ENCODE measurements around the gene EFNA5.
A peak's percentile ranks its signal among the peaks of the same experiment; 100 is the strongest.

EFNA5 gene

GRCh38 chr5:107449369-107449768, 221.4 kb downstream of the EFNA5 start (continued):
- TF ChIP-seq TSHZ2 (CRISPR knock-in tag; IDR thresholded peaks at IDR 0.05) (no peak), ZFP3 (CRISPR knock-in tag; IDR thresholded peaks at IDR 0.05) (no peak), ZNF70 (CRISPR knock-in tag; IDR thresholded peaks at IDR 0.05) (no peak)

- TF ChIP-seq CSRNP3 (CRISPR knock-in tag; IDR thresholded peaks at IDR 0.05) (no peak), TCF4 (CRISPR knock-in tag; IDR thresholded peaks at IDR 0.05; ENCODE audit: borderline replicate concordance) (no peak), ZC3H10 (CRISPR knock-in tag; IDR thresholded peaks at IDR 0.05) (no peak), ZFP3 (CRISPR knock-in tag; IDR thresholded peaks at IDR 0.05) (no peak), ISL1 (CRISPR knock-in tag; IDR thresholded peaks at IDR 0.05) (no peak), OSR1 (CRISPR knock-in tag; IDR thresholded peaks at IDR 0.05) (no peak), CREB5 (CRISPR knock-in tag; IDR thresholded peaks at IDR 0.05; ENCODE audit: low read depth) (no peak), ZNF565 (CRISPR knock-in tag; conservative IDR thresholded peaks at IDR 0.05; ENCODE audit: low read depth) (no peak), BACH2 (CRISPR knock-in tag; IDR thresholded peaks at IDR 0.05; ENCODE audit: borderline replicate concordance) (no peak), ZNF8 (CRISPR knock-in tag; IDR thresholded peaks at IDR 0.05) (no peak), RARB (CRISPR knock-in tag; IDR thresholded peaks at IDR 0.05) (no peak), ZFP30 (CRISPR knock-in tag; IDR thresholded peaks at IDR 0.05) (no peak)
- ATAC-seq = no peak
Observed at GRCh38 chr5:107447587-107447986, 223.2 kb downstream of the EFNA5 start.

- ATAC-seq = no peak
- TF ChIP-seq ZNF565 (CRISPR knock-in tag; conservative IDR thresholded peaks at IDR 0.05; ENCODE audit: low read depth) (no peak), POU6F1 (CRISPR knock-in tag; IDR thresholded peaks at IDR 0.05; ENCODE audit: borderline replicate concordance, low read depth) (no peak), ISL1 (CRISPR knock-in tag; IDR thresholded peaks at IDR 0.05) (peak; percentile 47), ESRRG (CRISPR knock-in tag; IDR thresholded peaks at IDR 0.05) (no peak)
Observed at GRCh38 chr5:107446972-107447371, 223.8 kb downstream of the EFNA5 start.

- TF ChIP-seq ISL1 (CRISPR knock-in tag; IDR thresholded peaks at IDR 0.05) = no peak
- no peak for TF ChIP-seq TOX (CRISPR knock-in tag; IDR thresholded peaks at IDR 0.05; ENCODE audit: borderline replicate concordance)
- no peak for TF ChIP-seq PPARA (CRISPR knock-in tag; IDR thresholded peaks at IDR 0.05; ENCODE audit: borderline replicate concordance)
- TF ChIP-seq POU6F1 (CRISPR knock-in tag; IDR thresholded peaks at IDR 0.05; ENCODE audit: borderline replicate concordance, low read depth) = no peak
- no peak for TF ChIP-seq BACH2 (CRISPR knock-in tag; IDR thresholded peaks at IDR 0.05; ENCODE audit: borderline replicate concordance)
- no peak for TF ChIP-seq SNAI2 (CRISPR knock-in tag; IDR thresholded peaks at IDR 0.05)
- TF ChIP-seq TCF4 (CRISPR knock-in tag; IDR thresholded peaks at IDR 0.05; ENCODE audit: borderline replicate concordance) = no peak
- TF ChIP-seq GLIS3 (CRISPR knock-in tag; IDR thresholded peaks at IDR 0.05) = no peak
- TF ChIP-seq ARNTL (CRISPR knock-in tag; IDR thresholded peaks at IDR 0.05; ENCODE audit: borderline replicate concordance, low read depth) = no peak
- TF ChIP-seq OSR1 (CRISPR knock-in tag; IDR thresholded peaks at IDR 0.05) = no peak
- no peak for TF ChIP-seq ZNF70 (CRISPR knock-in tag; IDR thresholded peaks at IDR 0.05)
- no peak for TF ChIP-seq TSHZ2 (CRISPR knock-in tag; IDR thresholded peaks at IDR 0.05)
- TF ChIP-seq ZFP30 (CRISPR knock-in tag; IDR thresholded peaks at IDR 0.05) = no peak
- no peak for TF ChIP-seq ZC3H10 (CRISPR knock-in tag; IDR thresholded peaks at IDR 0.05)
- TF ChIP-seq CREB5 (CRISPR knock-in tag; IDR thresholded peaks at IDR 0.05; ENCODE audit: low read depth) = no peak
Observed at GRCh38 chr5:107444300-107444699, 226.4 kb downstream of the EFNA5 start.

More at GRCh38 chr5:107444300-107444699, 226.4 kb downstream of the EFNA5 start:
- ATAC-seq = no peak
